ENCODE measurements around the gene SMYD2.

GRCh38 chr1:214300149-214300780 lies 19.3 kb downstream of the SMYD2 start:
- TF ChIP-seq, protein P1, sequence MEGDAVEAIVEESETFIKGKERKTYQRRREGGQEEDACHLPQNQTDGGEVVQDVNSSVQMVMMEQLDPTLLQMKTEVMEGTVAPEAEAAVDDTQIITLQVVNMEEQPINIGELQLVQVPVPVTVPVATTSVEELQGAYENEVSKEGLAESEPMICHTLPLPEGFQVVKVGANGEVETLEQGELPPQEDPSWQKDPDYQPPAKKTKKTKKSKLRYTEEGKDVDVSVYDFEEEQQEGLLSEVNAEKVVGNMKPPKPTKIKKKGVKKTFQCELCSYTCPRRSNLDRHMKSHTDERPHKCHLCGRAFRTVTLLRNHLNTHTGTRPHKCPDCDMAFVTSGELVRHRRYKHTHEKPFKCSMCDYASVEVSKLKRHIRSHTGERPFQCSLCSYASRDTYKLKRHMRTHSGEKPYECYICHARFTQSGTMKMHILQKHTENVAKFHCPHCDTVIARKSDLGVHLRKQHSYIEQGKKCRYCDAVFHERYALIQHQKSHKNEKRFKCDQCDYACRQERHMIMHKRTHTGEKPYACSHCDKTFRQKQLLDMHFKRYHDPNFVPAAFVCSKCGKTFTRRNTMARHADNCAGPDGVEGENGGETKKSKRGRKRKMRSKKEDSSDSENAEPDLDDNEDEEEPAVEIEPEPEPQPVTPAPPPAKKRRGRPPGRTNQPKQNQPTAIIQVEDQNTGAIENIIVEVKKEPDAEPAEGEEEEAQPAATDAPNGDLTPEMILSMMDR (IDR thresholded peaks at IDR 0.05; ENCODE audit: poor library complexity, severe bottlenecking), result no peak
- no peak for TF ChIP-seq EZH2 (IDR thresholded peaks at IDR 0.05; ENCODE audit: borderline replicate concordance, insufficient read depth, low read length, poor library complexity, severe bottlenecking)
- no peak for TF ChIP-seq REST (IDR thresholded peaks at IDR 0.05; ENCODE audit: borderline replicate concordance)
- TF ChIP-seq SMC3 (conservative IDR thresholded peaks at IDR 0.05; ENCODE audit: poor library complexity), result no peak
- no peak for TF ChIP-seq RAD21 (conservative IDR thresholded peaks at IDR 0.05)

Measured in neural cell (in vitro differentiated cells).